Sigmoid colon (tissue), 7 donors: ENCODE results near the gene NME3. TPM values are rescaled to one million over a fixed set of nuclear protein-coding genes. Genes with fewer than 3 reads are reported as not detected.

Source experiments
- DNase-seq: peaks from one replicate; pipeline ENCODE4 v3.0.0-alpha.2; 2019
- H3K27ac ChIP-seq, 4 donors: fragments of 200-600 bp; sonication (generic); one replicate each; pipeline ENCODE4 v1.5.1; 2016 to 2019; ENCODE audit warnings: mild to moderate bottlenecking in 1 of 4
- H3K27me3 ChIP-seq, 3 donors: fragments of 200-600 bp; sonication (generic); one replicate each; pipeline ENCODE4 v1.5.1; 2019; ENCODE audit warnings: mild to moderate bottlenecking in 1 of 3
- H3K36me3 ChIP-seq, 4 donors: fragments of 200-600 bp; sonication (generic); one replicate each; pipeline ENCODE4 v1.5.1; 2016 to 2019
- H3K4me1 ChIP-seq, 4 donors: fragments of 200-600 bp; sonication (generic); one replicate each; pipeline ENCODE4 v1.5.1; 2017 to 2019
- H3K4me3 ChIP-seq, 4 donors: fragments of 200-600 bp; sonication (generic); one replicate each; pipeline ENCODE4 v1.5.1; 2017 to 2019; ENCODE audit warnings: mild to moderate bottlenecking in 2 of 4, moderate library complexity in 1 of 4
- H3K9me3 ChIP-seq, 4 donors: fragments of 200-600 bp in 3 of 4; sonication (generic) in 3 of 4; one replicate each; pipeline versions ENCODE4 v1.5.1 to v1.6.1; 2013 to 2019
- CTCF ChIP-seq, 4 experiments: fragments of 450-650 bp in 3 of 4; fragments of 200-600 bp in 1 of 4; IDR thresholded peaks; one replicate each; pipeline ENCODE4 v1.5.1; 2016 to 2019; ENCODE audit warnings: antibody characterized with exemption in 4 of 4, mild to moderate bottlenecking in 3 of 4, moderate library complexity in 2 of 4
- EP300 ChIP-seq, 4 donors: sonication (generic); formaldehyde crosslinking; IDR thresholded peaks; one replicate each; pipeline ENCODE4 v1.6.1; 2017; ENCODE audit warnings: antibody characterized with exemption in 4 of 4
- POLR2A ChIP-seq, 2 donors: fragments of 450-650 bp; IDR thresholded peaks; one replicate each; pipeline ENCODE4 v1.6.1; 2016; ENCODE audit warnings: antibody characterized with exemption in 2 of 2, mild to moderate bottlenecking in 2 of 2, moderate library complexity in 2 of 2
- POLR2AphosphoS5 ChIP-seq, 4 donors: sonication (generic); formaldehyde crosslinking; IDR thresholded peaks; one replicate each; pipeline ENCODE4 v1.6.1; 2017; ENCODE audit warnings: antibody characterized with exemption in 4 of 4
- WGBS, 2 donors: extraction: QIAGEN DNeasy Blood & Tissue Kit; methylation state at CpG; one replicate each; pipeline ENCODE4 v1.1.7; 2013; 5-methylcytosine and 5-hydroxymethylcytosine counted together
- intact Hi-C: fragments of 100-400 bp; cut with DNase I; formaldehyde crosslinking; loops from one replicate; pipeline ENCODE4 v1.15.1; 2023
- polyA plus RNA-seq, 3 donors: library from polyadenylated mRNA; stranded (reverse); fragments of 200-250 nt; gene quantifications; one replicate each; pipeline ENCODE4 v1.2.3, GENCODE V29; 2013
- total RNA-seq, 4 donors: library from RNA; depleted of rRNA; stranded (reverse); fragments of >200 nt; gene quantifications; one replicate each; pipeline ENCODE4 v1.1.0, GENCODE V29; 2016
- donor health status: healthy with polysubstance abuse.
- donor health status: Bipolar disorder and iron deficiency.
- donor health status: healthy.

NME3 gene
- total and polyA plus RNA-seq, 7 donors, result 32.4 to 152 (median 87.8) TPM

DNA sequence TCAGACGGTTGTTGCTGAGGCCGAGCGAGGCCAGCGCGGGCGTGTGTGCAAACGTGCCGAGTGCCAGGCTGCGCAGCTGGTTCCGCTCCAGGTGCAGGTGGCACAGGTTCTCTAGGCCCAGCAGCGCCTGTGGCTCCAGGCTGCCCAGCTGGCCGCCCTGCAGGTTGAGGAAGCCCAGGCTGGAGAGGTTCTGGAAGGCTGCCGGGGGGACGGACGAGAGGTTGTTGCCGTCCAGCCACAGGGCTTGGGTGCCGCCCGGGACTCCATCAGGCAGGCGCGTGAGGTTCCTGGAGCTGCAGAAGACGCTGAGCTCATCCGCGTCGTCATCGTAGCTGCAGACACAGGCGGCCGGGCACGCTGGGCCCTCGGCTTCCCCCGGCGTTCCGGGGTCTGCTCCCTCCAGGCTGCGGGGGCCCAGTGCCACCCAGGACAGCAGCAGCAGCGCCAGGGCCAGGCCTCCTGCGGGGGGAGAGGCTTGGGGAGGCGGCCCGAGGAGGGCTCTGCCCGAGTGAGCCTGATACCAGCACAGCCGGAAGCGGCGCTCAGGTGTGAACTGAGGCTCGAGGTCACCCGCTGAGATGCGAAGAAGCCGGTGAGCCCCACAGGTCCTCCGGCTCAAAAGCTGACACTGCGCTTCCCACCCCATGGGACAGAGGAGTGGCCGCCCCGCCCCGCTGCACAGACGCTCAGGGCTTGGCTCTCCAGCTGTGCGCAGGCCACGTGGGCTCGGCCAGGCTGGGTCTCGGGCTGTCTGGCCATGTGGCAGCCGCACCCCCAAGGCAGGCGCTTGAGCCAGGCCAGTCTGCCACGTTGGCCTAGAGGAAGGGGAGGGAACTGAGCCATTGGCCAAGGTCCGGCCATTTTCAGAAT is 20.8 kb upstream of the NME3 start:
- no peaks in the 10 kb centered on the region for H3K9me3 ChIP-seq
- intact Hi-C loops, result no loop called here
- TF ChIP-seq CTCF (IDR thresholded peaks at IDR 0.05) (no peak), POLR2AphosphoS5 (IDR thresholded peaks at IDR 0.05) (no peak), POLR2A (IDR thresholded peaks at IDR 0.05) (no peak)
- H3K27me3 ChIP-seq, result no peaks in the 10 kb centered on the region
- no peak overlapping the region for H3K27ac ChIP-seq
- H3K4me3 ChIP-seq, result no peak overlapping the region
- H3K36me3 ChIP-seq, result peaks cover 0 to 43% (median 22%) of the 10 kb centered on the region in 4 donors
- WGBS, 2 donors, result 84 to 88% methylated on average over 59 of the region's 59 CpGs
- DNase-seq, result peak; percentile 61
- no peaks in the 10 kb centered on the region for H3K4me1 ChIP-seq

- Histone ChIP-seq H3K36me3 (peaks cover 0 to 51% (median 30%) of the 10 kb centered on the region in 4 donors), H3K4me1 (no peaks in the 10 kb centered on the region), H3K9me3 (no peaks in the 10 kb centered on the region), H3K27me3 (no peaks in the 10 kb centered on the region), H3K4me3 (no peak overlapping the region), H3K27ac (no peak overlapping the region)
- 96% methylated on average over 53 of the region's 53 CpGs for WGBS, 2 donors
- DNase-seq, result peak; percentile 57
- intact Hi-C loops, result no loop called here
- TF ChIP-seq POLR2A (IDR thresholded peaks at IDR 0.05), result no peak
- no peak for TF ChIP-seq CTCF (IDR thresholded peaks at IDR 0.05)
- TF ChIP-seq EP300 (IDR thresholded peaks at IDR 0.05), result no peak
- TF ChIP-seq POLR2AphosphoS5 (IDR thresholded peaks at IDR 0.05), result no peak
Observed at GRCh38 chr16:1791256-1791942, 20.1 kb upstream of the NME3 start.

- WGBS, 2 donors, result 95 to 96% methylated on average over 44 of the region's 44 CpGs
- no peak for DNase-seq
- peaks cover 0 to 57% (median 32%) of the 10 kb centered on the region in 4 donors for H3K36me3 ChIP-seq
Observed at GRCh38 chr16:1790611-1791255, 19.4 kb upstream of the NME3 start.

GRCh38 chr16:1790261-1790610 is 18.9 kb upstream of the NME3 start:
- H3K4me1 ChIP-seq, result peaks cover 0 to 8% (median 1%) of the 10 kb centered on the region in 4 donors
- DNase-seq, result no peak
- H3K36me3 ChIP-seq, result peaks cover 0 to 61% (median 32%) of the 10 kb centered on the region in 4 donors
- TF ChIP-seq POLR2AphosphoS5 (IDR thresholded peaks at IDR 0.05) (no peak), CTCF (IDR thresholded peaks at IDR 0.05) (no peak), POLR2A (IDR thresholded peaks at IDR 0.05) (no peak), EP300 (IDR thresholded peaks at IDR 0.05) (no peak)
- H3K27ac ChIP-seq, result no peak overlapping the region
- intact Hi-C loops, result no loop called here
- H3K27me3 ChIP-seq, result no peaks in the 10 kb centered on the region
- H3K9me3 ChIP-seq, result no peaks in the 10 kb centered on the region
- H3K4me3 ChIP-seq, result no peak overlapping the region
- WGBS, 2 donors, result 94 to 95% methylated on average over 15 of the region's 15 CpGs

More at GRCh38 chr16:1790611-1791255, 19.4 kb upstream of the NME3 start:
- Histone ChIP-seq H3K27ac (no peak overlapping the region), H3K4me1 (peaks cover 0 to 3% (median 0%) of the 10 kb centered on the region in 4 donors), H3K4me3 (no peak overlapping the region), H3K9me3 (no peaks in the 10 kb centered on the region), H3K27me3 (no peaks in the 10 kb centered on the region)
- TF ChIP-seq EP300 (IDR thresholded peaks at IDR 0.05) (no peak), CTCF (IDR thresholded peaks at IDR 0.05) (no peak), POLR2AphosphoS5 (IDR thresholded peaks at IDR 0.05) (no peak), POLR2A (IDR thresholded peaks at IDR 0.05) (no peak)
- intact Hi-C loops, result no loop called here
